DMS 273 (cell line): Measurements from ENCODE around the gene PTTG2.

Experiments
- DNase-seq: peaks from one replicate; lab custom pipeline; 2025; ENCODE audit not compliant: unreplicated experiment; lab: John Stamatoyannopoulos, UW

Gene PTTG2

DNA sequence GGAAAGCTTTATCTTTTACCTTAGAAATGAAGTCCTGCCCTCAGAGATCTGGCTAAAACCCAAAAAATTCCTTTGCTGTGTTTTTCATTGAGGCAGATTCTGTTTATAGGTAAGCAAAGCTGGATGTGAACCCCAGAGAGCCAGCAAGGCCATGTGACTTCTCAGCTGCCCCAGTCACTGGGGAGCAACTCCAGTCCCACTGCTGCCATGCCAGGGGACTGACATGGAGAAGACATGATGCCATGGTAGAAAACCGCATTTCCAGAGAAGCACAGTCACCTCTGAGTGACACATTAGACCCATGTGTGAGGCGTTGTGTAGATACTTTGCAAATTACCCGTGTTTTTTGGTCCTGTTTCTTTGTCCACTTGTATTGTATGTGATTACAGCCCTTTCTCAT, 45.4 kb downstream of the PTTG2 start:
- no peak for DNase-seq

DNA sequence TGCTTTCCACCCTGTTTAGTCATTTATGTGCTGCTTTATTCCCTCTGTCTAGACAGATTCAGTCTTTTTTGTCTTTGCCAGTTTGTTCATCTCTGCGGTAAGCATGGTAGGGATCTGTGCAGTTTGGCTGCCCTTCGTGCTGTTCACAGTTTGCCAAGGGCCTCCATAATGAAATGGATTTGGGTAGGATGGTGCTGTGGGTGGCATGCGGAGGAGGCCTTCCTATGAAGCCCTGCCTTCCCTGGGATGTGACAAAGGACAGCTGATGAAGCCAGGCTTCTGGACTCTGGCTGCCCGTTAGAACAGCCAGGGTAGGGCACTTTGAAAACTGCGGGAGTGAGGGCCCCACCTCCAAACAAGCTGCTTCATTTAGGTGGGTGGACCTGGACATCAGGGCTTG, 47.4 kb downstream of the PTTG2 start:
- no peak for DNase-seq

DNA sequence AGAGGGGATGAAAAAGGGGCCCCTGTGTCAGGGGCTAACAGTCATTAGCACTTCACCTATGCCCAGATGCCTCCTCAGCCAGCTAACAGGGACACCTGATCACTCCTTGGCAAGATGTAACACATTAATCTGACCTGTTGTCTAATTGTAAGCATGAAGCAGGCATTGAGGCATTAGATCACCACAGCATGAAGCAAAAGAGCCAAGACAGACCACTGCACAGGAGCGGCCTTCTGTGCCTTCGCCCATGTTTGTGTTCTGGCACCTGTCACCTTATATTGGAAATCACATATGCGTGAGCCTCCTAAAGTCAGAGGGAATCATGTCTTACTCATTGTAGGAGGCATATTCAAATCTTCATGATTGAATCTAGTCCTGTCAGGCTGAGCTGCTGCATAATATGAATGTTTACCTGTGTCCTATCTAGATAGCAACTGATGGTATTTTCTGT, 48.4 kb downstream of the PTTG2 start:
- no peak for DNase-seq

DNA sequence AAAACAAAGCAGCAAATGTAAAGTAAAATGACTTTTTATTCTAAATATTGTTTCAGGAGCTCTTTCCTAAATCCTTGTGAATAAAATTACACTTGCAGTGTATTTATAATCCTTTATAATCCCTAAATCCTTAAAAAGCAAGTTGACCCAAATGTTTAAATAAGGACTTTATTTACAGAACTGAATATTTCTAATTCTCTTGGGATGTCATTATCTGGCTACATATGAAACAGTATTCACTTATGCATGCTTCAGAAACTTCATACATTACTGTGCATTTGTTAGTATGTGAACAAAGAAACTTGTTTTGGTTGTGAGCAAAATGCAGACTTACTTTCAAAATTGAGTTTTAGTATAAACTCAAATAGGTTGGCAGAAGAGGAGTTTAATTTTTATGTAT, 49.2 kb downstream of the PTTG2 start:
- no peak for DNase-seq

DNA sequence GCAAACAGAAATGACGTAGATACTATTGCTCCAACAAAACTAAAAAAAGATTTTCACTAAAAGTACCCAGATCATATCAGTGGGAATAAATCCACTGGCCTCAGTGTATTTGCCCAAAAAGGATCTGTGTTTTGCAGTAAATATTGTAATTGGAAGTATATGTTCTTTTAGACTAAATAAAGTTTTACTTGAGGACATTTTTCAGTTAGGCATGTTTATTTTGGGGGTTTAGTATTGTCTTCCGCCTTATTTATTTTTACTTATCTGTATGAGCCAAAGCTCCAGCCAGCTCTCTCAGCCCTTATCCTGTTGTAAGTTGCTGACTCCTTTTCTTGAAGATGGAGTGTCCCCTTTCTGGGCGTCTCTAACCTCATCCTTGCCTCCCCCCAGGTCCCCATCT, 49.8 kb downstream of the PTTG2 start:
- DNase-seq, result no peak
